ENCODE results near the gene CDHR1.

CDHR1 gene

DNA sequence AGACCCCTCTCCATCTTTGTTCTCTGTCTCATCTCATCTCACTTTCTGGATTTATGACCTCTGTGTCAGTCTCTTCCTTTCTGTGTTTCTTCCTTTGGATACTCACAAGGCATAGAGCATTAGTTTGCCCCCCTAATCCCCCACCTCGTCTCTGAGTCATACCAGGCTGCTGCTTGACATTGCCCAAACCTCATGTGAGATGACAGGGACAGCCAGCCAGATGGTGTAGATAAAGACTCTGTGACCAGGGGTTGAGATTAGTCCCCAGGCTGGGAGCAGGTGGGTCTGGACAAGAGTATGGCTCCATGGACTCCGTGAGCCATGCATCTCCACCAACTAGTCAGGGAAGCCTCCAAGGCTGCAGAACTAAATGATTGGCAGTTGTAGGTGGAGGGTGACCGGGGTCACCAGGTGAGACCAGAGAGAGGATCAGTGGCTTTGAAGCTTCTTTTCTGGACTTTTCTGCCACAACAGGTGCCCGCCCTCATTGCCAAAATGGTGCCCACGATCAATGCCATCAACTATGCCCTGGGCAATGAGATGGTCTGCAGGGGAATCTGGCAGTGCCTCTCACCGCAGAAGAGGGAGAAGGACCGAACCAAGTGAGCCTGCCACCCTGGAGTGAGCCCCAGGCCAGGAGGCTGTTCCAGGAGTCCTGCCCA is 63.8 kb downstream of the CDHR1 start:
- H3K27ac ChIP-seq (ENCODE audit: low read depth, low read length): no peak overlapping the region
- no peak for TF ChIP-seq EZH2phosphoT487 (conservative IDR thresholded peaks at IDR 0.05; ENCODE audit: low read length)
- H3K36me3 ChIP-seq (ENCODE audit: low read length): no peaks in the 10 kb centered on the region

DNA sequence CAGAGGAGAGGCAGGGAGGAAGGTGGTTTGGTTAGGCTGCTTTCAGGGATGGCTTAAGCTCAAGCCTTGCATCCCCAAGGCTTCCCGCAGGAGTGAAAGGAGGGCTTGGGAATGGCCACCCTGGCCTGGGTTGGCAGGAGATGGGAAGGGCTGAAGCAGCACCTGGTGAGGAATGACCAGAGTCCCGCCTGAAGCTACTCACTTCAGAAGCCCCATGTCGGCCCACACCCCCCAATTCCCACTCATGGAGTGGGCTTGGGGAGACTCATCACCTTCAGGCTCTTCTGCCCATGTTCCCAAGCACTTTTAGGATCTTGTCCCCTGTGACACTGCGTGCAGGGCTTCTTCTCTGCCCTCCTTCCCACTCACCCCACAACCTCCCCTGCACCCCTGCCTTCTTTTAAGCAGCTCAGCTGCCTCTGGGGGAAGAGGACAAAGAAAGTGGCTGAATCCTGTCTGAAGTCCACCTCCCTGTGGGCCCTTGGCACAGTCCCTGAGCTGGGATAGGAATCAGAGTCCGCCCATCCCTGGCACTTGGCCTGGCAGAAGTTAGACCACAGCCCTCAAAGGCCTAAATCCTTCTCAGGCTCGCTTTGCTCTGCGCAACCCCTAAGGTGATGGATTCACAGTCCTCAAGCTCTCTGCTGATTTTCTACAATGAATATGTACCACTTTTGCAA is 67.0 kb downstream of the CDHR1 start:
- no peak overlapping the region for H2AFZ ChIP-seq (ENCODE audit: low read depth, low read length, severe bottlenecking)
- H3K9ac ChIP-seq (ENCODE audit: low read length): no peak overlapping the region
- TF ChIP-seq, protein P1, sequence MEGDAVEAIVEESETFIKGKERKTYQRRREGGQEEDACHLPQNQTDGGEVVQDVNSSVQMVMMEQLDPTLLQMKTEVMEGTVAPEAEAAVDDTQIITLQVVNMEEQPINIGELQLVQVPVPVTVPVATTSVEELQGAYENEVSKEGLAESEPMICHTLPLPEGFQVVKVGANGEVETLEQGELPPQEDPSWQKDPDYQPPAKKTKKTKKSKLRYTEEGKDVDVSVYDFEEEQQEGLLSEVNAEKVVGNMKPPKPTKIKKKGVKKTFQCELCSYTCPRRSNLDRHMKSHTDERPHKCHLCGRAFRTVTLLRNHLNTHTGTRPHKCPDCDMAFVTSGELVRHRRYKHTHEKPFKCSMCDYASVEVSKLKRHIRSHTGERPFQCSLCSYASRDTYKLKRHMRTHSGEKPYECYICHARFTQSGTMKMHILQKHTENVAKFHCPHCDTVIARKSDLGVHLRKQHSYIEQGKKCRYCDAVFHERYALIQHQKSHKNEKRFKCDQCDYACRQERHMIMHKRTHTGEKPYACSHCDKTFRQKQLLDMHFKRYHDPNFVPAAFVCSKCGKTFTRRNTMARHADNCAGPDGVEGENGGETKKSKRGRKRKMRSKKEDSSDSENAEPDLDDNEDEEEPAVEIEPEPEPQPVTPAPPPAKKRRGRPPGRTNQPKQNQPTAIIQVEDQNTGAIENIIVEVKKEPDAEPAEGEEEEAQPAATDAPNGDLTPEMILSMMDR (IDR thresholded peaks at IDR 0.05; ENCODE audit: insufficient read depth, low read length, poor library complexity, severe bottlenecking): no peak
- no peak for TF ChIP-seq EZH2phosphoT487 (conservative IDR thresholded peaks at IDR 0.05; ENCODE audit: low read length)
- no peaks in the 10 kb centered on the region for H3K9me3 ChIP-seq (ENCODE audit: insufficient read depth, low read length)
- H3K27me3 ChIP-seq (ENCODE audit: low read length): no peaks in the 10 kb centered on the region
- H3K4me3 ChIP-seq (ENCODE audit: insufficient read depth, low read length, poor library complexity, severe bottlenecking): no peak overlapping the region
- H3K9me2 ChIP-seq (replicated peaks; ENCODE audit: insufficient read depth, low read length): no peaks in the 10 kb centered on the region
- no peaks in the 10 kb centered on the region for H3K79me2 ChIP-seq (ENCODE audit: insufficient read depth, low read length)
- H3K36me3 ChIP-seq (ENCODE audit: low read length): no peaks in the 10 kb centered on the region
- H4K20me1 ChIP-seq (ENCODE audit: low read depth, low read length): no peaks in the 10 kb centered on the region
- no peak overlapping the region for H3K4me2 ChIP-seq (ENCODE audit: low read depth, low read length, poor library complexity, severe bottlenecking)
- H3F3A ChIP-seq (ENCODE audit: insufficient read depth): no peaks in the 10 kb centered on the region
- H3K27ac ChIP-seq (ENCODE audit: low read depth, low read length): no peak overlapping the region

More for the DNA sequence above, 63.8 kb downstream of the CDHR1 start:
- Histone ChIP-seq H3K9me3 (ENCODE audit: insufficient read depth, low read length) (no peaks in the 10 kb centered on the region), H3K9me2 (replicated peaks; ENCODE audit: insufficient read depth, low read length) (no peaks in the 10 kb centered on the region), H3K79me2 (ENCODE audit: insufficient read depth, low read length) (no peaks in the 10 kb centered on the region), H3F3A (ENCODE audit: insufficient read depth) (no peaks in the 10 kb centered on the region), H2AFZ (ENCODE audit: low read depth, low read length, severe bottlenecking) (no peak overlapping the region), H4K20me1 (ENCODE audit: low read depth, low read length) (no peaks in the 10 kb centered on the region), H3K27me3 (ENCODE audit: low read length) (no peaks in the 10 kb centered on the region), H3K4me3 (ENCODE audit: insufficient read depth, low read length, poor library complexity, severe bottlenecking) (no peak overlapping the region), H3K9ac (ENCODE audit: low read length) (no peak overlapping the region), H3K4me2 (ENCODE audit: low read depth, low read length, poor library complexity, severe bottlenecking) (no peak overlapping the region)

DNA sequence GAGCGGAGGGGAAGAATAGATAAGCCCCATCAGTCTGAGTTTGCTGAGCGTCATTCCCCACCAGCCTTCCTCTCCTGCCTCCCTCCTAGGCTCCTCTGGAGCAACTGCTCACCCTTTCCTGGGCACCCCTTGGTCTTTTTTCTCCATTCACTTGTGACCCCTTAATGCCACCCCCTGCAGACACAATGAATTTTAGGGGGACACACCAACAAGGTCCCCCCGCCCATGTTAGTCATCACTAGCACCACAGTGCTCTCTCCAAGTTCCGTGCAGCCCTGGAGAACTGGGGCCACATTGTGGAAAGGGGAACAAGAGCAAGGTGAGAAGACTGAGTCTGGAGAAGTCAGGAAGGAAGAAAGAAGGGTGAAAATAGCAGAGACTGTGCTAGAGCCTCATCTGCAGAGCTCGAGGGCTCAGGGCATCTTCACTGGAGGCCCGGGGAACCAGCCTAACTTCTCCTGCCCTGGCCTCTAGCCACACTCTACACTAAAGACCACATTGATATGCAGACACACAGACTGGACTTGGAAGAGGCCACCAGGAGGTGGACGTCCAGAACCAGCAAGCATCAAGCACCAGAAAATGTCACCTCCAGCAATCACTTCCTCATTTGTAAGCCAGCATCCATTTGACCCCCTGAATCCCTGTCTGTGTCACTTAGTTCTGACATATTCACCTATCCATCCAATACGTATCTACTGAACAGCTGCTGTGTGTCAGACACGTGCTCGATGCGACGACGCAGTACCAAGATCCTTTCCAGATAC is 68.0 kb downstream of the CDHR1 start:
- Histone ChIP-seq H3K9ac (ENCODE audit: low read length) (no peak overlapping the region), H3K9me3 (ENCODE audit: insufficient read depth, low read length) (no peaks in the 10 kb centered on the region), H3F3A (ENCODE audit: insufficient read depth) (no peaks in the 10 kb centered on the region), H4K20me1 (ENCODE audit: low read depth, low read length) (no peaks in the 10 kb centered on the region), H3K36me3 (ENCODE audit: low read length) (no peaks in the 10 kb centered on the region), H3K27me3 (ENCODE audit: low read length) (no peaks in the 10 kb centered on the region), H2AFZ (ENCODE audit: low read depth, low read length, severe bottlenecking) (no peak overlapping the region), H3K4me2 (ENCODE audit: low read depth, low read length, poor library complexity, severe bottlenecking) (no peak overlapping the region), H3K9me2 (replicated peaks; ENCODE audit: insufficient read depth, low read length) (no peaks in the 10 kb centered on the region), H3K4me3 (ENCODE audit: insufficient read depth, low read length, poor library complexity, severe bottlenecking) (no peak overlapping the region), H3K27ac (ENCODE audit: low read depth, low read length) (no peak overlapping the region), H3K79me2 (ENCODE audit: insufficient read depth, low read length) (no peaks in the 10 kb centered on the region)
- TF ChIP-seq, protein P1 (IDR thresholded peaks at IDR 0.05; ENCODE audit: insufficient read depth, low read length, poor library complexity, severe bottlenecking): no peak
- TF ChIP-seq EZH2phosphoT487 (conservative IDR thresholded peaks at IDR 0.05; ENCODE audit: low read length): no peak

Measured in SU-DHL-6 (cell line).